MM.1S (cell line): ENCODE measurements around the gene ADAMTS17.

Source experiments
- DNase-seq: peaks from one replicate; pipeline ENCODE4 v3.0.0-alpha.2; 2015
- H2AFZ ChIP-seq: fragments of 300-600 bp; sonication (generic); 2 replicates; pipeline ENCODE4 v1.6.0; 2016; ENCODE audit warnings: antibody characterized with exemption, low read length
- H3F3A ChIP-seq: fragments of 300-600 bp; sonication (generic); 2 replicates; pipeline ENCODE4 v1.6.1; 2016; ENCODE audit warnings: mild to moderate bottlenecking, antibody characterized with exemption, low read length, moderate library complexity, mixed read lengths; ENCODE audit not compliant: insufficient read depth
- H3K27ac ChIP-seq: fragments of 300-600 bp; sonication (generic); 2 replicates; pipeline ENCODE4 v1.5.1; 2016; ENCODE audit warnings: mild to moderate bottlenecking, low read length
- H3K27me3 ChIP-seq: fragments of 300-600 bp; sonication (generic); replicated peaks from 2 replicates; pipeline ENCODE4 v1.6.0; 2016; ENCODE audit warnings: low read length; ENCODE audit not compliant: insufficient read depth
- H3K36me3 ChIP-seq: fragments of 300-600 bp; sonication (generic); replicated peaks from 2 replicates; pipeline ENCODE4 v1.6.1; 2016; ENCODE audit warnings: mild to moderate bottlenecking, low read length, mixed read lengths; ENCODE audit not compliant: insufficient read depth
- H3K4me1 ChIP-seq: fragments of 300-600 bp; sonication (generic); 2 replicates; pipeline ENCODE4 v1.6.1; 2016; ENCODE audit warnings: low read length, mixed read lengths
- H3K4me2 ChIP-seq: fragments of 300-600 bp; sonication (generic); 2 replicates; pipeline ENCODE4 v1.6.0; 2016; ENCODE audit warnings: low read depth, low read length
- H3K4me3 ChIP-seq: fragments of 300-600 bp; sonication (generic); 2 replicates; pipeline ENCODE4 v1.5.1; 2016; ENCODE audit warnings: low read length, mixed read lengths
- H3K79me2 ChIP-seq: fragments of 300-600 bp; sonication (generic); 2 replicates; pipeline ENCODE4 v1.6.1; 2016; ENCODE audit warnings: mixed run types, low read length, mixed read lengths
- H3K9ac ChIP-seq: fragments of 300-600 bp; sonication (generic); 2 replicates; pipeline ENCODE4 v1.6.1; 2016; ENCODE audit warnings: low read length, mixed read lengths
- H3K9me2 ChIP-seq: fragments of 300-600 bp; sonication (generic); replicated peaks from 2 replicates; pipeline ENCODE4 v1.6.1; 2016; ENCODE audit warnings: mild to moderate bottlenecking, low read length, mixed read lengths; ENCODE audit not compliant: insufficient read depth
- H3K9me3 ChIP-seq: fragments of 300-600 bp; sonication (generic); replicated peaks from 2 replicates; pipeline ENCODE4 v1.6.1; 2016; ENCODE audit warnings: mild to moderate bottlenecking, low read length, mixed read lengths; ENCODE audit not compliant: insufficient read depth
- H4K20me1 ChIP-seq: fragments of 300-600 bp; sonication (generic); 2 replicates; pipeline ENCODE4 v1.6.1; 2016; ENCODE audit warnings: mild to moderate bottlenecking, low read length, moderate library complexity, mixed read lengths; ENCODE audit not compliant: insufficient read depth
- EZH2 ChIP-seq: fragments of 300-600 bp; sonication (generic); optimal IDR thresholded peaks from 2 replicates; pipeline ENCODE3; 2017; ENCODE audit warnings: low read depth, mild to moderate bottlenecking, antibody characterized with exemption, low read length, mixed read lengths
- EZH2phosphoT487 ChIP-seq: fragments of 300-600 bp; sonication (generic); IDR thresholded peaks from 2 replicates; pipeline ENCODE4 v1.6.1; 2018; ENCODE audit warnings: antibody characterized with exemption, low read length
- TF ChIP-seq, protein P1 (sequence below): fragments of 300-600 bp; sonication (generic); IDR thresholded peaks from 2 replicates; pipeline ENCODE4 v1.5.1; 2016; ENCODE audit warnings: antibody characterized with exemption, low read length, mixed read lengths

Gene ADAMTS17

GRCh38 chr15:99985878-99986277 is 355.9 kb downstream of the ADAMTS17 start:
- no peak overlapping the region for H3K4me3 ChIP-seq
- no peak overlapping the region for H3K27ac ChIP-seq
- DNase-seq: no peak
- no peaks in the 10 kb centered on the region for H3K9me3 ChIP-seq
- H3K36me3 ChIP-seq: no peaks in the 10 kb centered on the region
- no peaks in the 10 kb centered on the region for H4K20me1 ChIP-seq
- no peaks in the 10 kb centered on the region for H3K4me1 ChIP-seq
- no peaks in the 10 kb centered on the region for H3K9me2 ChIP-seq
- no peak overlapping the region for H3K9ac ChIP-seq
- H3F3A ChIP-seq: no peaks in the 10 kb centered on the region
- H3K27me3 ChIP-seq: no peaks in the 10 kb centered on the region
- no peak overlapping the region for H2AFZ ChIP-seq
- H3K79me2 ChIP-seq: no peaks in the 10 kb centered on the region
- no peak overlapping the region for H3K4me2 ChIP-seq
- TF ChIP-seq EZH2phosphoT487 (no peak), EZH2 (no peak)
- TF ChIP-seq, protein P1, sequence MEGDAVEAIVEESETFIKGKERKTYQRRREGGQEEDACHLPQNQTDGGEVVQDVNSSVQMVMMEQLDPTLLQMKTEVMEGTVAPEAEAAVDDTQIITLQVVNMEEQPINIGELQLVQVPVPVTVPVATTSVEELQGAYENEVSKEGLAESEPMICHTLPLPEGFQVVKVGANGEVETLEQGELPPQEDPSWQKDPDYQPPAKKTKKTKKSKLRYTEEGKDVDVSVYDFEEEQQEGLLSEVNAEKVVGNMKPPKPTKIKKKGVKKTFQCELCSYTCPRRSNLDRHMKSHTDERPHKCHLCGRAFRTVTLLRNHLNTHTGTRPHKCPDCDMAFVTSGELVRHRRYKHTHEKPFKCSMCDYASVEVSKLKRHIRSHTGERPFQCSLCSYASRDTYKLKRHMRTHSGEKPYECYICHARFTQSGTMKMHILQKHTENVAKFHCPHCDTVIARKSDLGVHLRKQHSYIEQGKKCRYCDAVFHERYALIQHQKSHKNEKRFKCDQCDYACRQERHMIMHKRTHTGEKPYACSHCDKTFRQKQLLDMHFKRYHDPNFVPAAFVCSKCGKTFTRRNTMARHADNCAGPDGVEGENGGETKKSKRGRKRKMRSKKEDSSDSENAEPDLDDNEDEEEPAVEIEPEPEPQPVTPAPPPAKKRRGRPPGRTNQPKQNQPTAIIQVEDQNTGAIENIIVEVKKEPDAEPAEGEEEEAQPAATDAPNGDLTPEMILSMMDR: no peak

- Histone ChIP-seq H3K9me2 (no peaks in the 10 kb centered on the region), H4K20me1 (no peaks in the 10 kb centered on the region), H3K9ac (no peak overlapping the region), H3F3A (no peaks in the 10 kb centered on the region), H3K4me2 (no peak overlapping the region), H3K79me2 (no peaks in the 10 kb centered on the region), H3K4me3 (no peak overlapping the region), H3K27me3 (no peaks in the 10 kb centered on the region), H2AFZ (no peak overlapping the region), H3K36me3 (no peaks in the 10 kb centered on the region), H3K27ac (no peak overlapping the region), H3K9me3 (no peaks in the 10 kb centered on the region), H3K4me1 (no peaks in the 10 kb centered on the region)
- no peak for DNase-seq
- TF ChIP-seq, protein P1: no peak
- TF ChIP-seq EZH2 (no peak), EZH2phosphoT487 (no peak)
Observed at GRCh38 chr15:99984491-99985243, 357.1 kb downstream of the ADAMTS17 start.

GRCh38 chr15:99983886-99984286 is 357.9 kb downstream of the ADAMTS17 start:
- H3F3A ChIP-seq: no peaks in the 10 kb centered on the region
- no peaks in the 10 kb centered on the region for H3K9me2 ChIP-seq
- no peaks in the 10 kb centered on the region for H3K36me3 ChIP-seq
- TF ChIP-seq EZH2 (no peak), EZH2phosphoT487 (no peak)
- TF ChIP-seq, protein P1: no peak
- H4K20me1 ChIP-seq: no peaks in the 10 kb centered on the region
- H3K27ac ChIP-seq: no peak overlapping the region
- H2AFZ ChIP-seq: no peak overlapping the region
- H3K79me2 ChIP-seq: no peaks in the 10 kb centered on the region
- H3K4me3 ChIP-seq: no peak overlapping the region
- H3K9me3 ChIP-seq: no peaks in the 10 kb centered on the region
- DNase-seq: no peak
- H3K4me2 ChIP-seq: no peak overlapping the region
- H3K27me3 ChIP-seq: no peaks in the 10 kb centered on the region
- H3K9ac ChIP-seq: no peak overlapping the region
- no peaks in the 10 kb centered on the region for H3K4me1 ChIP-seq
